GM12878 (cell line): ENCODE results near the gene INPP4B. TPM values are rescaled to one million over a fixed set of nuclear protein-coding genes. Genes with fewer than 3 reads are reported as not detected.

Source experiments
- ATAC-seq: fragments of 200-7000 bp; cut with Tn5 transposase; 3 replicates; pipeline ENCODE4 v1.9.1; 2020; ENCODE audit warnings: mild to moderate bottlenecking, moderate library complexity
- BruUV-seq: library from RNA; stranded (reverse); fragments of 400-500 nt; replicated peaks from 2 replicates; lab custom pipeline; 2021; lab: Mats Ljungman, UMichigan
- CTCF ChIA-PET: fragments of 300-600 bp; sonication (Branson Sonifier 250); formaldehyde crosslinking; extraction: SDS; loops from one replicate; lab custom pipeline; 2021; ENCODE audit warnings: inconsistent platforms; lab: Yijun Ruan, JAX
- POLR2A ChIA-PET: fragments of 350-600 bp; formaldehyde crosslinking; extraction: SDS; loops from one replicate; lab custom pipeline; 2021; ENCODE audit warnings: inconsistent platforms; lab: Charles Lee
- RAD21 ChIA-PET: fragments of 300-600 bp; sonication (Branson Sonifier 250); formaldehyde crosslinking; loops from one replicate; lab custom pipeline; 2023; ENCODE audit warnings: antibody characterized with exemption; ENCODE audit not compliant: unreplicated experiment; lab: Charles Lee
- SMC1A ChIA-PET: fragments of 300-600 bp; sonication (Branson Sonifier 250); formaldehyde crosslinking; loops from one replicate; lab custom pipeline; 2023; ENCODE audit not compliant: unreplicated experiment, uncharacterized antibody; lab: Charles Lee
- DNase-seq: peaks from one replicate; pipeline ENCODE4 v3.0.0-alpha.2; 2011; ENCODE audit warnings: low read depth, low spot score
- FAIRE-seq: peaks from 3 replicates; lab custom pipeline; 2011; peaks lifted over from hg19 to GRCh38; lab: Jason Lieb, UNC
- H2AFZ ChIP-seq: 2 replicates; pipeline ENCODE4 v1.6.0; 2011; ENCODE audit warnings: low read depth, low read length, control low read depth; ENCODE audit not compliant: control insufficient read depth
- H3K27ac ChIP-seq: 2 replicates; pipeline ENCODE4 v1.5.1; 2011; ENCODE audit warnings: control low read depth; ENCODE audit not compliant: control insufficient read depth, insufficient read depth
- H3K27me3 ChIP-seq, 2 experiments: replicated peaks in 1 of 2; 2 replicates each; pipeline versions ENCODE4 v1.6.0 to v1.6.1; 2011; ENCODE audit warnings: low read length in 1 of 2; ENCODE audit not compliant: control insufficient read depth in 2 of 2, insufficient read depth in 2 of 2
- H3K36me3 ChIP-seq, 2 experiments: 2 replicates each; pipeline ENCODE4 v1.5.1; 2011; ENCODE audit warnings: low read length in 1 of 2; ENCODE audit not compliant: control insufficient read depth in 2 of 2, insufficient read depth in 2 of 2
- H3K4me1 ChIP-seq: 2 replicates; pipeline ENCODE4 v1.6.1; 2011; ENCODE audit warnings: mild to moderate bottlenecking, low read length, moderate library complexity, mixed read lengths; ENCODE audit not compliant: control insufficient read depth, insufficient read depth
- H3K4me2 ChIP-seq: 2 replicates; pipeline ENCODE4 v1.6.0; 2011; ENCODE audit warnings: control low read depth; ENCODE audit not compliant: control insufficient read depth, insufficient read depth
- H3K4me3 ChIP-seq: fragments of 200-600 bp; sonication (generic); 2 replicates; pipeline ENCODE4 v1.5.1; 2016
- H3K79me2 ChIP-seq: 2 replicates; pipeline ENCODE4 v1.6.0; 2011; ENCODE audit warnings: low read length; ENCODE audit not compliant: control insufficient read depth, insufficient read depth
- H3K9ac ChIP-seq: 2 replicates; pipeline ENCODE4 v1.8.0; 2011; ENCODE audit warnings: low read length, control low read depth, mixed read lengths; ENCODE audit not compliant: control insufficient read depth, insufficient read depth
- H3K9me3 ChIP-seq: replicated peaks from 3 replicates; pipeline ENCODE4 v1.5.1; 2011; ENCODE audit warnings: mild to moderate bottlenecking, low read length; ENCODE audit not compliant: control insufficient read depth, insufficient read depth
- H4K20me1 ChIP-seq: 2 replicates; pipeline ENCODE4 v1.6.0; 2011; ENCODE audit not compliant: control insufficient read depth, insufficient read depth
- FOXK2 ChIP-seq: fragments of 450-650 bp; IDR thresholded peaks from 2 replicates; pipeline ENCODE4 v1.6.1; 2017; ENCODE audit warnings: mild to moderate bottlenecking, moderate library complexity
- IKZF1 ChIP-seq: fragments of 450-650 bp; conservative IDR thresholded peaks from 2 replicates; pipeline ENCODE4 v1.6.1; 2017; ENCODE audit warnings: antibody characterized with exemption, mild to moderate bottlenecking
- KLF5 ChIP-seq: fragments of 450-650 bp; IDR thresholded peaks from 2 replicates; pipeline ENCODE4 v1.6.1; 2014; ENCODE audit warnings: mild to moderate bottlenecking; ENCODE audit not compliant: partially characterized antibody
- POLR2AphosphoS5 ChIP-seq: IDR thresholded peaks from 2 replicates; pipeline ENCODE4 v1.6.1; 2011; ENCODE audit warnings: mild to moderate bottlenecking, low read length, inconsistent platforms
- RELA ChIP-seq: fragments of 450-650 bp; IDR thresholded peaks from 2 replicates; pipeline ENCODE4 v1.8.0; 2014; ENCODE audit warnings: borderline replicate concordance; ENCODE audit not compliant: partially characterized antibody
- SMAD5 ChIP-seq: IDR thresholded peaks from 2 replicates; pipeline ENCODE4 v1.6.1; 2016; ENCODE audit warnings: antibody characterized with exemption, low read depth
- SUZ12 ChIP-seq: fragments of 200-600 bp; sonication (generic); IDR thresholded peaks from one replicate; pipeline ENCODE4 v1.6.1; 2018; ENCODE audit warnings: antibody characterized with exemption, mild to moderate bottlenecking; ENCODE audit not compliant: unreplicated experiment
- WRNIP1 ChIP-seq: IDR thresholded peaks from 2 replicates; pipeline ENCODE4 v1.6.1; 2011; ENCODE audit warnings: low read depth, low read length, improper control_type of control experiment, borderline replicate concordance
- ZNF217 ChIP-seq: fragments of 450-650 bp; IDR thresholded peaks from 2 replicates; pipeline ENCODE4 v1.6.1; 2017; ENCODE audit warnings: antibody characterized with exemption, mild to moderate bottlenecking
- ZNF24 ChIP-seq: fragments of 450-650 bp; IDR thresholded peaks from 2 replicates; pipeline ENCODE4 v1.6.1; 2017; ENCODE audit warnings: antibody characterized with exemption, mild to moderate bottlenecking
- WGBS: methylation state at CpG from one replicate; pipeline ENCODE4 v1.1.6; 2016; ENCODE audit warnings: low lambda C conversion rate; ENCODE audit not compliant: insufficient replicate concordance, insufficient coverage; ENCODE audit errors: missing lambda C conversion rate; 5-methylcytosine and 5-hydroxymethylcytosine counted together
- in situ Hi-C: fragments of 300-500 bp; cut with MboI; formaldehyde crosslinking; loops from 9 replicates; pipeline ENCODE4 v1.14.3; 2018; ENCODE audit warnings: mixed read lengths
- intact Hi-C: fragments of 100-400 bp; cut with micrococcal nuclease; formaldehyde crosslinking; loops from one replicate; pipeline ENCODE4 v1.14.2; 2022; ENCODE audit not compliant: unreplicated experiment
- polyA plus RNA-seq, 11 experiments: library from polyadenylated mRNA; depleted of rRNA in 4 of 11; unstranded in 6 of 11; stranded (reverse) in 5 of 11; fragments of >200 nt; fragmentation: Nextera tagmentation in 4 of 11; fragmentation: Illumina TruSeq in 1 of 11; extraction: Ambion mirVana in 4 of 11; extraction: Trizol in 1 of 11; gene quantifications; 1 replicate in 1 of 11; 2 replicates in 10 of 11; pipeline versions ENCODE4 v1.2.1 to v1.2.3, GENCODE V29; 2011 to 2016; ENCODE audit warnings: inconsistent platforms in 2 of 11, missing spikeins in 2 of 11, low read depth in 1 of 11
- total RNA-seq, 4 experiments: library from RNA; depleted of rRNA in 3 of 4; stranded (reverse); fragments of >200 nt in 3 of 4; fragmentation: Illumina TruSeq in 1 of 4; extraction: Trizol in 1 of 4; gene quantifications; 2 replicates each; pipeline versions ENCODE4 v1.2.1 to v1.2.3, GENCODE V29; 2013 to 2021
- TF ChIP-seq, protein P1 (sequence below): fragments of 450-650 bp; IDR thresholded peaks from 2 replicates; pipeline ENCODE4 v1.6.1; 2018; ENCODE audit warnings: borderline replicate concordance, mild to moderate bottlenecking; ENCODE audit not compliant: partially characterized antibody
- TF ChIP-seq, protein P2 (sequence below): fragments of 450-650 bp; IDR thresholded peaks from 2 replicates; pipeline ENCODE4 v1.6.1; 2014; ENCODE audit warnings: mild to moderate bottlenecking

INPP4B gene
- total and polyA plus RNA-seq, 10 of the 15 experiments (the other 5 are each of a cell fraction or from before 2014, with no cell fraction given): 0.53 to 11.2 (median 0.95) TPM

DNA sequence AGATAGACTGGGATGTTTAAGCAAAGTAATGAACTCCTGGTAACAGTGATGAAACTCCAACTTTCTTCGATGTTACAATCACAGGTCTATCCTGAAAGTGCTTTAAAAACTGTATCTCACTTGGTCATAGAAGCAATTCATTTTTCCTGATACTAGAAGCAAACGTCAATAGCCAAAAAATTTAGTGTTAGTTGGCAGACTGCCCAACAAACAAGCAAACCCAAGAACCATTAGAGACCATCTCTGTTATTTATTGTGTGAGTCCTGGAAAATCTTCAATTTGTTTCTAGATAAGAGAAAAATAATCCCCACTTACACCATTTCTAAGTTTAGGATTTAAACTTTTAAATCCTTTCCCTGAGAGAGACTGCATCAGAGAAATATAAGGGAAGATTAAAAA, 553.9 kb downstream of the INPP4B start:
- Histone ChIP-seq H4K20me1 (no peaks in the 10 kb centered on the region), H3K36me3 (no peaks in the 10 kb centered on the region), H3K4me2 (no peak overlapping the region), H3K9me3 (no peaks in the 10 kb centered on the region), H3K9ac (no peak overlapping the region), H3K4me3 (no peak overlapping the region), H3K27ac (no peak overlapping the region), H3K79me2 (no peaks in the 10 kb centered on the region), H3K27me3 (no peaks in the 10 kb centered on the region), H3K4me1 (no peaks in the 10 kb centered on the region), H2AFZ (no peak overlapping the region)
- intact Hi-C loops: no loop called here
- no TSS peak for BruUV-seq
- WGBS: 25% methylated on average over 2 of the region's 2 CpGs
- ChIA-PET SMC1A (interaction anchor here (1.3 to 3.4 kb wide), 3 partner anchors 9 to 31 kb away, joined by 5 to 41 read pairs (median 6); no protein-coding TSS in a partner anchor), POLR2A (no interaction called here), CTCF (interaction anchor here (1.4 to 2.2 kb wide), 2 partner anchors 10 to 23 kb away, joined by 3 to 10 read pairs; no protein-coding TSS in a partner anchor), RAD21 (no interaction called here)
- ATAC-seq: no peak
- TF ChIP-seq, protein P1, sequence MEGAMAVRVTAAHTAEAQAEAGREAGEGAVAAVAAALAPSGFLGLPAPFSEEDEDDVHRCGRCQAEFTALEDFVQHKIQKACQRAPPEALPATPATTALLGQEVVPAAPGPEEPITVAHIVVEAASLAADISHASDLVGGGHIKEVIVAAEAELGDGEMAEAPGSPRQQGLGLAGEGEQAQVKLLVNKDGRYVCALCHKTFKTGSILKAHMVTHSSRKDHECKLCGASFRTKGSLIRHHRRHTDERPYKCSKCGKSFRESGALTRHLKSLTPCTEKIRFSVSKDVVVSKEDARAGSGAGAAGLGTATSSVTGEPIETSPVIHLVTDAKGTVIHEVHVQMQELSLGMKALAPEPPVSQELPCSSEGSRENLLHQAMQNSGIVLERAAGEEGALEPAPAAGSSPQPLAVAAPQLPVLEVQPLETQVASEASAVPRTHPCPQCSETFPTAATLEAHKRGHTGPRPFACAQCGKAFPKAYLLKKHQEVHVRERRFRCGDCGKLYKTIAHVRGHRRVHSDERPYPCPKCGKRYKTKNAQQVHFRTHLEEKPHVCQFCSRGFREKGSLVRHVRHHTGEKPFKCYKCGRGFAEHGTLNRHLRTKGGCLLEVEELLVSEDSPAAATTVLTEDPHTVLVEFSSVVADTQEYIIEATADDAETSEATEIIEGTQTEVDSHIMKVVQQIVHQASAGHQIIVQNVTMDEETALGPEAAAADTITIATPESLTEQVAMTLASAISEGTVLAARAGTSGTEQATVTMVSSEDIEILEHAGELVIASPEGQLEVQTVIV: no peak
- TF ChIP-seq ZNF24 (no peak), SMAD5 (no peak), SUZ12 (no peak), FOXK2 (no peak), WRNIP1 (no peak), KLF5 (no peak), ZNF217 (no peak), IKZF1 (no peak), RELA (no peak), POLR2AphosphoS5 (no peak)
- TF ChIP-seq, protein P2, sequence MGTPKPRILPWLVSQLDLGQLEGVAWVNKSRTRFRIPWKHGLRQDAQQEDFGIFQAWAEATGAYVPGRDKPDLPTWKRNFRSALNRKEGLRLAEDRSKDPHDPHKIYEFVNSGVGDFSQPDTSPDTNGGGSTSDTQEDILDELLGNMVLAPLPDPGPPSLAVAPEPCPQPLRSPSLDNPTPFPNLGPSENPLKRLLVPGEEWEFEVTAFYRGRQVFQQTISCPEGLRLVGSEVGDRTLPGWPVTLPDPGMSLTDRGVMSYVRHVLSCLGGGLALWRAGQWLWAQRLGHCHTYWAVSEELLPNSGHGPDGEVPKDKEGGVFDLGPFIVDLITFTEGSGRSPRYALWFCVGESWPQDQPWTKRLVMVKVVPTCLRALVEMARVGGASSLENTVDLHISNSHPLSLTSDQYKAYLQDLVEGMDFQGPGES: no peak
- in situ Hi-C loops: no loop called here
- no peak for DNase-seq
- FAIRE-seq: no peak
